ENCODE results near the gene ABHD14A. TPM values are rescaled to one million over a fixed set of nuclear protein-coding genes. Genes with fewer than 3 reads are reported as not detected.

Gene ABHD14A
- total RNA-seq, 1 experiment from 2014 or later, result 3.8 TPM

- no peak overlapping the region for H3K4me3 Mint-ChIP-seq
- no peaks in the 10 kb centered on the region for H3K36me3 Mint-ChIP-seq
- H3K27me3 Mint-ChIP-seq (ENCODE audit: low read depth), result no peaks in the 10 kb centered on the region
- peak; percentile 97 for DNase-seq (ENCODE audit: low spot score)
- ChIA-PET POLR2A (interaction anchor here (1.7 kb wide), 1 partner anchor 52 kb away, joined by 4 read pairs; no protein-coding TSS in a partner anchor), CTCF (interaction anchor here (0.6 to 8.5 kb wide), 21 partner anchors 14 to 384 kb away, joined by 3 to 382 read pairs (median 6); partner anchors contain the start of genes ABHD14A, ABHD14B, ACY1 and DUSP7)
- peak overlapping the region; percentile 86 for H3K27ac Mint-ChIP-seq
- ATAC-seq, result peak; percentile 76
- H3K9me3 Mint-ChIP-seq, result no peaks in the 10 kb centered on the region
- peaks cover 42% of the 10 kb centered on the region for H3K4me1 Mint-ChIP-seq
- TF ChIP-seq SMAD4 (CRISPR knock-in tag; IDR thresholded peaks at IDR 0.05) (no peak), EMX1 (CRISPR knock-in tag; IDR thresholded peaks at IDR 0.05) (no peak), NR3C1 (CRISPR knock-in tag; conservative IDR thresholded peaks at IDR 0.05; ENCODE audit: low read depth) (0 out of 2 replicates have a peak, but pooled peaks have one; percentile 43), ZSCAN18 (CRISPR knock-in tag; IDR thresholded peaks at IDR 0.05) (no peak), ZNF416 (CRISPR knock-in tag; IDR thresholded peaks at IDR 0.05) (no peak), JAZF1 (CRISPR knock-in tag; IDR thresholded peaks at IDR 0.05) (no peak), TP53 (CRISPR knock-in tag; IDR thresholded peaks at IDR 0.05) (no peak), SOX15 (CRISPR knock-in tag; IDR thresholded peaks at IDR 0.05) (no peak), ZNF263 (CRISPR knock-in tag; IDR thresholded peaks at IDR 0.05; ENCODE audit: low read depth) (no peak), GTF2I (CRISPR knock-in tag; conservative IDR thresholded peaks at IDR 0.05) (no peak), RORB (CRISPR knock-in tag; IDR thresholded peaks at IDR 0.05) (no peak), KAT7 (CRISPR knock-in tag; IDR thresholded peaks at IDR 0.05; ENCODE audit: borderline replicate concordance) (no peak), ZNF425 (CRISPR knock-in tag; conservative IDR thresholded peaks at IDR 0.05) (no peak), JUN (CRISPR knock-in tag; IDR thresholded peaks at IDR 0.05) (no peak), CDX4 (CRISPR knock-in tag; IDR thresholded peaks at IDR 0.05; ENCODE audit: borderline replicate concordance) (no peak), TEAD1 (CRISPR knock-in tag; IDR thresholded peaks at IDR 0.05) (peak; percentile 44; the same call in 1 of the 2 replicates), ZNF281 (CRISPR knock-in tag; IDR thresholded peaks at IDR 0.05) (no peak), HMGA2 (CRISPR knock-in tag; IDR thresholded peaks at IDR 0.05) (no peak), NFYB (CRISPR knock-in tag; conservative IDR thresholded peaks at IDR 0.05; ENCODE audit: low read depth) (no peak), ATF3 (CRISPR knock-in tag; conservative IDR thresholded peaks at IDR 0.05) (no peak), RELA (CRISPR knock-in tag; IDR thresholded peaks at IDR 0.05; ENCODE audit: borderline replicate concordance) (no peak), ZBTB21 (CRISPR knock-in tag; IDR thresholded peaks at IDR 0.05; ENCODE audit: borderline replicate concordance) (no peak), IRF1 (CRISPR knock-in tag; IDR thresholded peaks at IDR 0.05) (no peak), ZNF671 (CRISPR knock-in tag; IDR thresholded peaks at IDR 0.05) (no peak), NFE2L1 (CRISPR knock-in tag; IDR thresholded peaks at IDR 0.05) (no peak), FOXJ3 (CRISPR knock-in tag; IDR thresholded peaks at IDR 0.05; ENCODE audit: borderline replicate concordance) (no peak), ZNF396 (CRISPR knock-in tag; IDR thresholded peaks at IDR 0.05; ENCODE audit: borderline replicate concordance) (no peak), ZNF219 (CRISPR knock-in tag; IDR thresholded peaks at IDR 0.05; ENCODE audit: borderline replicate concordance) (no peak), ERG (CRISPR knock-in tag; IDR thresholded peaks at IDR 0.05) (no peak), FOXP1 (CRISPR knock-in tag; IDR thresholded peaks at IDR 0.05; ENCODE audit: borderline replicate concordance) (peak; percentile 64; the same call in 1 of the 2 replicates)
Observed at GRCh38 chr3:52001443-52001974, 26.6 kb downstream of the ABHD14A start.
